Osteocyte (in vitro differentiated cells): Measurements from ENCODE around the gene ZNF888. TPM values are rescaled to one million over a fixed set of nuclear protein-coding genes. Genes with fewer than 3 reads are reported as not detected.
"Not testable (repeated sequence)": the region's sequence is repeated elsewhere in the genome, so short reads cannot be mapped to it uniquely, and the experiment has no call there.

Experiments used
- DNase-seq: peaks from one replicate; pipeline ENCODE4 v3.0.0; 2021; ENCODE audit warnings: mixed read lengths; ENCODE audit not compliant: unreplicated experiment; ENCODE audit errors: extremely low spot score
- H3K27ac Mint-ChIP-seq: one replicate; pipeline ENCODE4 v1.8.0; 2021; ENCODE audit warnings: mild to moderate bottlenecking, mixed read lengths; ENCODE audit not compliant: unreplicated experiment
- H3K27me3 Mint-ChIP-seq: one replicate; pipeline ENCODE4 v1.8.0; 2021; ENCODE audit warnings: mixed read lengths; ENCODE audit not compliant: unreplicated experiment
- H3K36me3 Mint-ChIP-seq: one replicate; pipeline ENCODE4 v1.8.0; 2021; ENCODE audit warnings: mixed read lengths; ENCODE audit not compliant: unreplicated experiment
- H3K4me1 Mint-ChIP-seq: one replicate; pipeline ENCODE4 v1.8.0; 2021; ENCODE audit warnings: mixed read lengths; ENCODE audit not compliant: unreplicated experiment
- H3K4me3 Mint-ChIP-seq: one replicate; pipeline ENCODE4 v1.8.0; 2021; ENCODE audit warnings: mild to moderate bottlenecking, moderate library complexity, mixed read lengths; ENCODE audit not compliant: unreplicated experiment
- H3K9me3 Mint-ChIP-seq: one replicate; pipeline ENCODE4 v1.8.0; 2021; ENCODE audit warnings: mixed read lengths; ENCODE audit not compliant: unreplicated experiment
- CTCF ChIP-seq: fragments of 200-600 bp; sonication (generic); IDR thresholded peaks from 2 replicates; pipeline ENCODE4 v1.5.0; 2021; ENCODE audit warnings: antibody characterized with exemption, mild to moderate bottlenecking, moderate library complexity
- total RNA-seq: library from RNA; stranded (reverse); gene quantifications from 2 replicates; pipeline ENCODE4 v1.2.1, GENCODE V29; 2021

ZNF888 gene
- total RNA-seq, 1 donor from 2014 or later, result 4.0 TPM

GRCh38 chr19:52948025-52948770 is 25.0 kb upstream of the ZNF888 start:
- no peaks in the 10 kb centered on the region for H3K27me3 Mint-ChIP-seq
- H3K4me3 Mint-ChIP-seq, result no peak overlapping the region
- no peak for TF ChIP-seq CTCF
- no peak overlapping the region for H3K27ac Mint-ChIP-seq
- H3K36me3 Mint-ChIP-seq, result peaks cover 43% of the 10 kb centered on the region
- peaks cover 35% of the 10 kb centered on the region for H3K9me3 Mint-ChIP-seq
- H3K4me1 Mint-ChIP-seq, result peaks cover 2% of the 10 kb centered on the region
- DNase-seq, result no peak

- Mint-ChIP-seq H3K27me3 (no peaks in the 10 kb centered on the region), H3K27ac (no peak overlapping the region), H3K4me1 (peaks cover 9% of the 10 kb centered on the region), H3K36me3 (peaks cover 28% of the 10 kb centered on the region), H3K9me3 (peaks cover 24% of the 10 kb centered on the region), H3K4me3 (no peak overlapping the region)
- no peak for TF ChIP-seq CTCF
- DNase-seq, result no peak
These were observed 23.4 kb upstream of the ZNF888 start for GRCh38 chr19:52946322-52947310.

GRCh38 chr19:52945652-52946321 is 22.6 kb upstream of the ZNF888 start:
- Mint-ChIP-seq H3K36me3 (peaks cover 19% of the 10 kb centered on the region), H3K27me3 (no peaks in the 10 kb centered on the region), H3K27ac (no peak overlapping the region), H3K4me3 (no peak overlapping the region), H3K9me3 (peaks cover 18% of the 10 kb centered on the region), H3K4me1 (peaks cover 15% of the 10 kb centered on the region)
- no peak for DNase-seq
- TF ChIP-seq CTCF, result no peak

GRCh38 chr19:52944703-52945493 is 21.7 kb upstream of the ZNF888 start:
- not testable (repeated sequence) for H3K27me3 Mint-ChIP-seq, H3K27ac Mint-ChIP-seq, H3K9me3 Mint-ChIP-seq, DNase-seq, H3K4me3 Mint-ChIP-seq
- Mint-ChIP-seq H3K4me1 (peaks cover 15% of the 10 kb centered on the region), H3K36me3 (peaks cover 11% of the 10 kb centered on the region)
